Central memory CD8-positive, alpha-beta T cell (primary cell): ENCODE measurements around the gene PCSK6.

ENCODE experiments used
- ATAC-seq: fragments of 150-1000 bp; cut with Tn5 transposase; replicated peaks from 2 replicates; pipeline ENCODE4 v1.10.0; 2022; ENCODE audit warnings: mild to moderate bottlenecking, moderate FRiP score, moderate number of reproducible peaks; ENCODE audit not compliant: poor library complexity, severe bottlenecking; ENCODE audit errors: extremely low read depth
- DNase-seq, 2 donors: peaks; one replicate each; pipeline ENCODE4 v3.0.0; 2021; ENCODE audit warnings: low spot score in 2 of 2
- H3K27ac Mint-ChIP-seq: one replicate; pipeline ENCODE4 v1.8.0; 2022; ENCODE audit warnings: low read depth, mild to moderate bottlenecking, moderate library complexity, mixed read lengths
- H3K27me3 Mint-ChIP-seq: one replicate; pipeline ENCODE4 v1.8.0; 2022; ENCODE audit warnings: mixed read lengths
- H3K36me3 Mint-ChIP-seq: one replicate; pipeline ENCODE4 v1.8.0; 2022; ENCODE audit warnings: mild to moderate bottlenecking, moderate library complexity, mixed read lengths; ENCODE audit not compliant: insufficient read depth
- H3K4me1 Mint-ChIP-seq: one replicate; pipeline ENCODE4 v1.8.0; 2022; ENCODE audit warnings: mixed read lengths
- H3K4me3 Mint-ChIP-seq: one replicate; pipeline ENCODE4 v1.8.0; 2022; ENCODE audit warnings: mild to moderate bottlenecking, moderate library complexity, mixed read lengths
- H3K9me3 Mint-ChIP-seq: one replicate; pipeline ENCODE4 v1.8.0; 2022; ENCODE audit warnings: mixed read lengths

PCSK6 gene

GRCh38 chr15:101530224-101530958, 40.9 kb upstream of the PCSK6 start:
- no peaks in the 10 kb centered on the region for H3K4me1 Mint-ChIP-seq
- H3K4me3 Mint-ChIP-seq, result no peak overlapping the region
- peaks cover 44% of the 10 kb centered on the region for H3K27me3 Mint-ChIP-seq
- peaks cover 1% of the 10 kb centered on the region for H3K36me3 Mint-ChIP-seq
- peak in 1 of 2 donors; percentile 7 for DNase-seq
- no peaks in the 10 kb centered on the region for H3K9me3 Mint-ChIP-seq
- no peak overlapping the region for H3K27ac Mint-ChIP-seq
- no peak for ATAC-seq

GRCh38 chr15:101528917-101529299, 39.4 kb upstream of the PCSK6 start:
- Mint-ChIP-seq H3K27ac (no peak overlapping the region), H3K36me3 (peaks cover 3% of the 10 kb centered on the region), H3K27me3 (peaks cover 45% of the 10 kb centered on the region), H3K4me3 (no peak overlapping the region), H3K9me3 (no peaks in the 10 kb centered on the region), H3K4me1 (no peaks in the 10 kb centered on the region)
- ATAC-seq (no peak), DNase-seq (no peak)

- Mint-ChIP-seq H3K27me3 (peaks cover 51% of the 10 kb centered on the region), H3K27ac (no peak overlapping the region), H3K36me3 (peaks cover 3% of the 10 kb centered on the region), H3K4me3 (no peak overlapping the region), H3K4me1 (no peaks in the 10 kb centered on the region), H3K9me3 (no peaks in the 10 kb centered on the region)
- ATAC-seq, result no peak
- DNase-seq, result peak in 1 of 2 donors; percentile 8
These were observed 38.8 kb upstream of the PCSK6 start for GRCh38 chr15:101528108-101528916.

GRCh38 chr15:101526890-101527289, 37.4 kb upstream of the PCSK6 start:
- Mint-ChIP-seq H3K4me1 (no peaks in the 10 kb centered on the region), H3K27ac (no peak overlapping the region), H3K27me3 (peaks cover 51% of the 10 kb centered on the region), H3K9me3 (no peaks in the 10 kb centered on the region), H3K36me3 (peaks cover 2% of the 10 kb centered on the region), H3K4me3 (no peak overlapping the region)
- ATAC-seq (no peak), DNase-seq (peak in 1 of 2 donors; percentile 5)

GRCh38 chr15:101526442-101526841, 36.9 kb upstream of the PCSK6 start:
- H3K4me3 Mint-ChIP-seq, result no peak overlapping the region
- H3K9me3 Mint-ChIP-seq, result no peaks in the 10 kb centered on the region
- DNase-seq (peak in 1 of 2 donors; percentile 6), ATAC-seq (no peak)
- H3K4me1 Mint-ChIP-seq, result peaks cover 3% of the 10 kb centered on the region
- peaks cover 56% of the 10 kb centered on the region for H3K27me3 Mint-ChIP-seq
- H3K27ac Mint-ChIP-seq, result no peak overlapping the region
- H3K36me3 Mint-ChIP-seq, result peaks cover 2% of the 10 kb centered on the region

- peaks cover 60% of the 10 kb centered on the region for H3K27me3 Mint-ChIP-seq
- no peak for ATAC-seq
- H3K27ac Mint-ChIP-seq, result no peak overlapping the region
These were observed 36.5 kb upstream of the PCSK6 start for GRCh38 chr15:101526021-101526420.

GRCh38 chr15:101525087-101525669, 35.7 kb upstream of the PCSK6 start:
- Mint-ChIP-seq H3K27me3 (peaks cover 68% of the 10 kb centered on the region), H3K4me1 (peaks cover 6% of the 10 kb centered on the region), H3K36me3 (peaks cover 2% of the 10 kb centered on the region), H3K9me3 (peaks cover under 1% of the 10 kb centered on the region), H3K4me3 (no peak overlapping the region), H3K27ac (no peak overlapping the region)
- ATAC-seq (no peak), DNase-seq (peak in 1 of 2 donors; percentile 1)

More at GRCh38 chr15:101526021-101526420, 36.5 kb upstream of the PCSK6 start:
- DNase-seq, result no peak
- peaks cover 2% of the 10 kb centered on the region for H3K36me3 Mint-ChIP-seq
- no peak overlapping the region for H3K4me3 Mint-ChIP-seq
- H3K9me3 Mint-ChIP-seq, result no peaks in the 10 kb centered on the region
- peaks cover 6% of the 10 kb centered on the region for H3K4me1 Mint-ChIP-seq

GRCh38 chr15:101523560-101523940, 34.0 kb upstream of the PCSK6 start:
- Mint-ChIP-seq H3K27ac (no peak overlapping the region), H3K27me3 (peaks cover 76% of the 10 kb centered on the region), H3K4me1 (peaks cover 6% of the 10 kb centered on the region), H3K36me3 (peaks cover 2% of the 10 kb centered on the region), H3K9me3 (peaks cover 11% of the 10 kb centered on the region), H3K4me3 (no peak overlapping the region)
- ATAC-seq (no peak), DNase-seq (peak in 1 of 2 donors; percentile 2)

GRCh38 chr15:101522621-101523559, 33.4 kb upstream of the PCSK6 start:
- no peak overlapping the region for H3K27ac Mint-ChIP-seq
- H3K36me3 Mint-ChIP-seq, result peaks cover 2% of the 10 kb centered on the region
- peaks cover 6% of the 10 kb centered on the region for H3K4me1 Mint-ChIP-seq
- peaks cover 16% of the 10 kb centered on the region for H3K9me3 Mint-ChIP-seq
- H3K27me3 Mint-ChIP-seq, result peaks cover 69% of the 10 kb centered on the region
- ATAC-seq (no peak), DNase-seq (peak in 1 of 2 donors; percentile 3)
- no peak overlapping the region for H3K4me3 Mint-ChIP-seq

GRCh38 chr15:101522091-101522490, 32.6 kb upstream of the PCSK6 start:
- Mint-ChIP-seq H3K27me3 (peaks cover 65% of the 10 kb centered on the region), H3K9me3 (peaks cover 18% of the 10 kb centered on the region)
- ATAC-seq, result no peak

GRCh38 chr15:101521591-101521990, 32.1 kb upstream of the PCSK6 start:
- H3K27me3 Mint-ChIP-seq, result peaks cover 65% of the 10 kb centered on the region
- H3K4me1 Mint-ChIP-seq, result peaks cover 6% of the 10 kb centered on the region
- no peak overlapping the region for H3K4me3 Mint-ChIP-seq
- peaks cover 2% of the 10 kb centered on the region for H3K36me3 Mint-ChIP-seq
- peaks cover 18% of the 10 kb centered on the region for H3K9me3 Mint-ChIP-seq
- ATAC-seq, result no peak
- DNase-seq, result no peak
- no peak overlapping the region for H3K27ac Mint-ChIP-seq

More at GRCh38 chr15:101522091-101522490, 32.6 kb upstream of the PCSK6 start:
- Mint-ChIP-seq H3K27ac (no peak overlapping the region), H3K4me1 (peaks cover 6% of the 10 kb centered on the region), H3K4me3 (no peak overlapping the region), H3K36me3 (peaks cover 2% of the 10 kb centered on the region)
- peak; percentile 5 to 6 for DNase-seq

GRCh38 chr15:101521069-101521468, 31.6 kb upstream of the PCSK6 start:
- Mint-ChIP-seq H3K36me3 (peaks cover 2% of the 10 kb centered on the region), H3K27me3 (peaks cover 65% of the 10 kb centered on the region), H3K9me3 (peaks cover 18% of the 10 kb centered on the region), H3K4me3 (no peak overlapping the region), H3K4me1 (peaks cover 6% of the 10 kb centered on the region), H3K27ac (no peak overlapping the region)
- no peak for ATAC-seq
- peak; percentile 1 to 7 for DNase-seq
